Pancreas (tissue), 10 donors: ENCODE measurements around the gene HPDL. TPM values are rescaled to one million over a fixed set of nuclear protein-coding genes. Genes with fewer than 3 reads are reported as not detected.

Experiments used
- ATAC-seq, 4 donors: fragments of 200-7000 bp; cut with Tn5 transposase; one replicate each; pipeline versions ENCODE4 v1.8.0 to v1.9.1; 2020; ENCODE audit warnings: mild to moderate bottlenecking in 4 of 4, moderate library complexity in 4 of 4
- DNase-seq, 6 donors: peaks; one replicate each; pipeline ENCODE4 v3.0.0-alpha.2; 2020
- FAIRE-seq: peaks from 2 replicates; lab custom pipeline; 2012; peaks lifted over from hg19 to GRCh38; lab: Jason Lieb, UNC
- H3K27ac ChIP-seq, 4 donors: fragments of 200-600 bp; sonication (generic); 1 replicate in 3 of 4; 2 replicates in 1 of 4; pipeline versions ENCODE4 v1.5.0 to v1.8.0; 2020
- H3K27me3 ChIP-seq, 4 donors: fragments of 200-600 bp; one replicate each; pipeline ENCODE4 v1.8.0; 2021
- H3K36me3 ChIP-seq, 3 donors: fragments of 200-600 bp; sonication (generic) in 1 of 3; one replicate each; pipeline versions ENCODE4 v1.5.0 to v1.8.0; 2020 to 2021
- H3K4me1 ChIP-seq, 3 donors: fragments of 200-600 bp; one replicate each; pipeline ENCODE4 v1.8.0; 2021
- H3K4me3 ChIP-seq, 4 donors: fragments of 200-600 bp; sonication (generic) in 2 of 4; one replicate each; pipeline versions ENCODE4 v1.5.0 to v1.8.0; 2020 to 2021
- H3K9me3 ChIP-seq, 4 donors: fragments of 200-600 bp; one replicate each; pipeline ENCODE4 v1.8.0; 2021
- WGBS, 2 donors: extraction: QIAGEN DNeasy Blood & Tissue Kit; methylation state at CpG; one replicate each; pipeline ENCODE4 v1.1.7; 2013; 5-methylcytosine and 5-hydroxymethylcytosine counted together
- intact Hi-C, 3 donors: fragments of 100-400 bp; cut with DNase I; formaldehyde crosslinking; loops; one replicate each; pipeline versions ENCODE4 v1.11.1 to v1.14.2; 2022
- polyA plus RNA-seq, 2 donors: library from polyadenylated mRNA; stranded (reverse); fragments of 200-250 nt; gene quantifications; one replicate each; pipeline ENCODE4 v1.2.3, GENCODE V29; 2013
- total RNA-seq, 6 donors: library from RNA; stranded (reverse); fragmentation: NEBNext Ultra II Directional in 4 of 6; extraction: Animal tissue kit (Norgen Biotek cat#: 25700) in 4 of 6; gene quantifications; one replicate each; pipeline versions ENCODE4 v1.2.1 to v1.2.4, GENCODE V29; 2021 to 2023
- TF ChIP-seq, protein P1 (sequence below), 4 donors: fragments of 200-600 bp; sonication (generic) in 3 of 4; IDR thresholded peaks; one replicate each; pipeline versions ENCODE4 v1.5.0 to v1.8.0; 2021; ENCODE audit warnings: antibody characterized with exemption in 4 of 4
- donor health status: healthy with polysubstance abuse.
- donor health status: DM: no; HTN: no; CAD: no; lungs with moderate emphysema.
- donor health status: DM: no; HTN: no; CAD: no.
- donor health status: control.
- donor health status: control.
- donor health status: Bipolar disorder and iron deficiency.
- donor health status: DM: yes; HTN: yes; CAD: no.
- donor health status: DM: no; HTN: no; CAD: no.
- donor health status: DM: no; HTN: no; CAD: no.
- donor health status: DM: yes; HTN: yes; CAD: no.

HPDL gene
- total and polyA plus RNA-seq, 8 donors, result 0.14 to 0.85 (median 0.23) TPM; not detected in 1

DNA sequence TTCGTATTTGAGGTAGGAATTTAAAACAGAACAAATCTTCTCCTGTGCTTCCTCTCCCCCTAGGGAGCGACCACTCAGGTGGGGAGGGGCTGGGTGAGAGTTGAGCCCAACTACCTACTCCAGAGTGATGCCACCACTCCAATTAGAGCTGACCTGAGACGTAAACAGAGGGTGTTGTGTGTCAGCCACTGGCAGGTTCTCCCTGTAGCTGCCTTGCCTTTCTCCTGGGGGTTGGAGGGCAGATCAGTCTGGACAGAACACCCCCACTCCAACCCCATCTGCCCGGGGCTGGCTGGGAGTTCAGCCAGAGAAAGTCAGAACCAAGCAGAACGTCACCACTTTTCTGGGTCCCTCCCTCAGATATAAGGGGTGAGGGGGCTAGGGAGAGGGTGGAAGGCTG is 2.0 kb downstream of the HPDL start:
- Histone ChIP-seq H3K9me3 (no peaks in the 10 kb centered on the region), H3K36me3 (peaks cover 0 to 15% (median 0%) of the 10 kb centered on the region in 3 donors), H3K27me3 (no peaks in the 10 kb centered on the region), H3K4me1 (peaks cover 0 to 8% (median 5%) of the 10 kb centered on the region in 3 donors), H3K4me3 (no peak overlapping the region), H3K27ac (no peak overlapping the region)
- FAIRE-seq (no peak), ATAC-seq (no peak), DNase-seq (no peak)
- 73 to 83% methylated on average over 5 of the region's 5 CpGs for WGBS, 2 donors
- intact Hi-C loops, result no loop called here
- TF ChIP-seq, protein P1, sequence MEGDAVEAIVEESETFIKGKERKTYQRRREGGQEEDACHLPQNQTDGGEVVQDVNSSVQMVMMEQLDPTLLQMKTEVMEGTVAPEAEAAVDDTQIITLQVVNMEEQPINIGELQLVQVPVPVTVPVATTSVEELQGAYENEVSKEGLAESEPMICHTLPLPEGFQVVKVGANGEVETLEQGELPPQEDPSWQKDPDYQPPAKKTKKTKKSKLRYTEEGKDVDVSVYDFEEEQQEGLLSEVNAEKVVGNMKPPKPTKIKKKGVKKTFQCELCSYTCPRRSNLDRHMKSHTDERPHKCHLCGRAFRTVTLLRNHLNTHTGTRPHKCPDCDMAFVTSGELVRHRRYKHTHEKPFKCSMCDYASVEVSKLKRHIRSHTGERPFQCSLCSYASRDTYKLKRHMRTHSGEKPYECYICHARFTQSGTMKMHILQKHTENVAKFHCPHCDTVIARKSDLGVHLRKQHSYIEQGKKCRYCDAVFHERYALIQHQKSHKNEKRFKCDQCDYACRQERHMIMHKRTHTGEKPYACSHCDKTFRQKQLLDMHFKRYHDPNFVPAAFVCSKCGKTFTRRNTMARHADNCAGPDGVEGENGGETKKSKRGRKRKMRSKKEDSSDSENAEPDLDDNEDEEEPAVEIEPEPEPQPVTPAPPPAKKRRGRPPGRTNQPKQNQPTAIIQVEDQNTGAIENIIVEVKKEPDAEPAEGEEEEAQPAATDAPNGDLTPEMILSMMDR (IDR thresholded peaks at IDR 0.05), result no peak

DNA sequence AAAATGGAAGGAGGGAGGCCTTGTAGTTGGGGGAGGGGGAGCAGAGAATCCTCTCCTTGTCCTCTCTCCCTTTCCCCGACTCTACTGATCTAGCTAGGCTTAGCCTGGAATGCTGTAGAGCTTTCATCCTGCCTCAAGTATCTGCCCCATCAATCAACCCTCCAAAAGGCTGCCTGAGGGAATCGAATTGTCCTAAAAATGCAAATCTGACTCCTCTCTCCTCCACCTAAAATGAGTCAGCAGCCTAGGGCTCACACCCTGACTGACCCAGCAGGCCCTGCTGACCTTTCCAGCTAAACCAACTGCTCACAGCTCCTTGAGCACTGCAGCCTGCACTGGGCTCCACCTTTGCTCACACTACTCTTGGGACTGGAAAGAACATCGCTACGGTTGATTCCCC is 2.8 kb downstream of the HPDL start:
- no peak overlapping the region for H3K27ac ChIP-seq
- no peak overlapping the region for H3K4me3 ChIP-seq
- H3K27me3 ChIP-seq, result no peaks in the 10 kb centered on the region
- 76 to 87% methylated on average over 4 of the region's 4 CpGs for WGBS, 2 donors
- H3K4me1 ChIP-seq, result peaks cover 0 to 8% (median 5%) of the 10 kb centered on the region in 3 donors
- peaks cover 0 to 18% (median 0%) of the 10 kb centered on the region in 3 donors for H3K36me3 ChIP-seq
- FAIRE-seq, result no peak
- DNase-seq, result no peak
- H3K9me3 ChIP-seq, result no peaks in the 10 kb centered on the region
- intact Hi-C loops, result no loop called here
- TF ChIP-seq, protein P1 (IDR thresholded peaks at IDR 0.05), result no peak
- no peak for ATAC-seq

DNA sequence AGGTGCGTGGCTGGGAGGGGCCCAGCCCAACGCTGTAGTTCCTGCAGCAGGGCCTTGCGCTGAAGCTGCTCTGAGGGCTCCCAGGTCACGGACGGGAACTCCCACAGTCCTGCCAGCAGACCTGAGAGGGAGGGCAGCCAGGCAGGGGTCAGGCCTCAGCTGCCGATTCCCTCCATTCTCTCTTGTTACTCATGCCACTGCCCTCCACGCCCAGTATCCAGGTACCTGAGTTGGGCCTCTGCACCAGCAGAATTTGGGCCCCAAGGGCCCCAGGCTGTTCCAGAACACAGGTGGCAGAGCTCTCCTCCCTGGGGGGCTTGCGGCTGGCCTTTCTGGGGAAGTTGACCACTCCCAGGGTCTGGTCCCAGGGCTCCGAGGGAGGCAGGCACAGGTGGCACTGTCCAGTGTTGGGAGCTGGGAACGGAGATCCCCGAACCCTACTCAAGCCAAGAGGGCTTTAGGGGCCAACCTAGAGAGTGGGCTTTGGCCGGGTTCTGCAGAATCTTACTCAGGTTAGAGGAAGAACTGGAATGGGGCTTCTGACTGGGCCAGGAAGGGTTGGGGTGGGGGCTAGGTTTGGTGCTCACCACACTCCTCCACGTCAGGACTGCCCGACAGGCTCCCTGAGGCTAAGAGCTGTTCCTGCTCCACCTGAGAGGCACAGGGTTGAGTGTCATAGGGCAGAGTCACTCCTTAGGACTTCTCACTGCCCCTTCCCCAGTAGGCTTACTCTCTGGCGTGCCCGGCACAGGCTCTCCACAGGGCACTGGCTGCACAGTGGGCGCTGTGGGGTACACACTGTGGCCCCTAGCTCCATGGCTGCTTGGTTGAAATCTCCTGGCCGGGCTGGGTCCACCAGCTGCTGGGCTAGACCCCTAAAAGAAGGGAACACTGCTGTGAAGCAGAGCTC is 5.0 kb downstream of the HPDL start:
- WGBS, 2 donors, result 94 to 97% methylated on average over 18 of the region's 18 CpGs
- FAIRE-seq, result no peak
- Histone ChIP-seq H3K9me3 (no peaks in the 10 kb centered on the region), H3K27me3 (no peaks in the 10 kb centered on the region), H3K4me3 (no peak overlapping the region), H3K36me3 (peaks cover 0 to 18% (median 0%) of the 10 kb centered on the region in 3 donors), H3K27ac (no peak overlapping the region), H3K4me1 (peaks cover 0 to 8% (median 5%) of the 10 kb centered on the region in 3 donors)
- DNase-seq, result no peak
- TF ChIP-seq, protein P1 (IDR thresholded peaks at IDR 0.05), result no peak
- intact Hi-C loops, result no loop called here
- ATAC-seq, result no peak

DNA sequence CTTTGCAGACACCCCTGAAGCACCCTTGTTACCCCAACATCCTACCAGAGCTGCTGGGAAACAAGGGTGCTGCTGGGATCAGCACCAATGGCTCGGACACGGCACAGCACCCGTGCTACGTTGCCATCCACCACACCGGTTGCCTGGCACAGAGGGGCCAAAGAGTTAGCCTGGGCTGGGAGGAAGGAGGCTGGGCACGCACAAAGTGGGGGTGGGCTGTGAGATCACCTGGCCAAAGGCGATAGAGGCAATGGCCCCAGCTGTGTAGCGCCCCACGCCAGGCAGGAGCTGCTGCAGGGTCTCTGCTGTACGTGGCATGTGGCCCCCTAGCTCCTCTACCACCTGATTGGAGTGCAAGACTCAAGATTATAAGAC is 5.6 kb downstream of the HPDL start:
- Histone ChIP-seq H3K4me1 (peaks cover 0 to 3% (median 1%) of the 10 kb centered on the region in 3 donors), H3K27ac (no peak overlapping the region), H3K27me3 (no peaks in the 10 kb centered on the region), H3K9me3 (no peaks in the 10 kb centered on the region), H3K36me3 (peaks cover 0 to 18% (median 0%) of the 10 kb centered on the region in 3 donors), H3K4me3 (no peak overlapping the region)
- TF ChIP-seq, protein P1 (IDR thresholded peaks at IDR 0.05), result no peak
- 95 to 96% methylated on average over 10 of the region's 10 CpGs for WGBS, 2 donors
- no peak for FAIRE-seq
- ATAC-seq, result no peak
- DNase-seq, result no peak
- intact Hi-C loops, result no loop called here
